HG02759 (cell line): ENCODE measurements around the gene MYRFL.
A peak's percentile ranks its signal among the peaks of the same experiment; 100 is the strongest.

Source experiments
- ATAC-seq: cut with Tn5 transposase; IDR thresholded peaks from one replicate; pipeline ENCODE4 v1.9.1; 2021; ENCODE audit warnings: mild to moderate bottlenecking, moderate library complexity; ENCODE audit not compliant: unreplicated experiment

MYRFL gene

DNA sequence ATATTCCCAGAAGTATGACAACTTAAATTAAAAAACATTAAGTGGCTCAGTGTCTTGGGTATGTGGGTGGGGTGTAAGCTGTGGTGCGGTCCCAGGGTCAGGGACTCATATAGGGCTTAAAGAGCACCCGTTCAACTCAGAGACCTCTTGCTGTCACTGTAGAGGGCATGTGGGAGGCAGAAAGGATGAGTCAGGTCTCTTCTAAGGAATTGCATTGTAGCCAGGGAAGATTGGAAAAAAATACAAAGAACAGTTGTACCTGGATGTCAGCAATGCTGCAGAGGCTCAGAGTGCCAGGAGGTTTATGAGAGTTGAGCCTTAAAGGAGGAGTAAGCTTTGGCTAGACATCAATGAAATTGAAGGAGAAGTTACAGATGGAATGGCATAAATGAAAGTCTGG, 104.1 kb downstream of the MYRFL start:
- ATAC-seq, result no peak

DNA sequence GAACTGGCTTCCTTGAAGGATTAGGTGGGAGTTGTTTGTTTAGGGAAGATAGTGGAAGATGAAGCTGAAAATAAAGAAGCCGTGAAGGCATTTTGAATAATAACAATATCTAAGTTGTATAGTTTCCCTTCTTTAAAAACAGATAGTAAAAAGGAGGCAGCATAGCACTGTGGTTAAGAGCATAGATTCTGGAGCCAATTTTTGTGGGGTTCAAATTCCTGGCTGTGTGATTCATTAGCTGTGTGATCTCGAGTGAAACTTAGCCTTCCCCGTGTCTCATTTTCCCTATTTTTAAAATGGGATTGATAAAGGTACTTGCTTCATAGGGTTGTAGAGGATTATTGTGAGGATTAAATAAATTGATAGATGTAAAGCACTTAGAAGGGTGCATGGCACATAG, 104.5 kb downstream of the MYRFL start:
- no peak for ATAC-seq

DNA sequence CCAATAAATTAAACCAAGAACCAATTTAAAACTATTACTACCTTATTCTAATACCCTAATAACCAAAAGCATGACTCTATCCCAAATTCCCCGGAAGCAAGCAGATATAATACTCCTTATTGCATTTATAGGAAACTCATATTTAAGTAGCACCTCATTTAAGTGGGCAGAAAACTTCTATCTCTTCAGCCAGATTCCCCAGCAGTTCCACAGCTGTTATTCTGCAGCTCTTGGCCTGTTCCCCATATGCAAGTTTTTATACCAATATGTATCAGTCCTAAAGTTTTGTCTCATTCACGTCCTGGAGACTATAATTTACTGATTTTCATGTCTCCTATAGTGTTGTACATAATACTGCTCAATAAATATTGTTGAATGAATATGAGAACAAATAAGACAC, 106.5 kb downstream of the MYRFL start:
- no peak for ATAC-seq

DNA sequence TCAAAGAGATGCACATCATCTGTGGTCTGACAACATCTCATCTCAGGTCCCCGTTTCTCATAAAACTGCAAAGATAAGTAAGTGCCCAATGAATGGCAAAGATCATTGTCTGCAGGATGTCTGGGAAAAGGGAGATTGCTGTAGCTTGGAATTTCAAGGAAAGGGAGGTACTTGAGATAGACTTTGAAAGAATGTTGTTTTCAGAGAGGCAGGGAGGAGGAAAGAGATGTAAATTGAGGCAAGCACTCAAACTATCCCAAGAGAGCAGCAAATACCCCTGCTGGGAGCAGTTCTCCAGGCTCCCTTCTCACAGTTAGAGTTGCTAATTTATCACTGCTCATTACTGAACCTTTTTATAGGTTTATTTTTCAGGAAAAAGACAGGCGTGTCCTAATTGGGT, 107.1 kb downstream of the MYRFL start:
- ATAC-seq, result no peak

DNA sequence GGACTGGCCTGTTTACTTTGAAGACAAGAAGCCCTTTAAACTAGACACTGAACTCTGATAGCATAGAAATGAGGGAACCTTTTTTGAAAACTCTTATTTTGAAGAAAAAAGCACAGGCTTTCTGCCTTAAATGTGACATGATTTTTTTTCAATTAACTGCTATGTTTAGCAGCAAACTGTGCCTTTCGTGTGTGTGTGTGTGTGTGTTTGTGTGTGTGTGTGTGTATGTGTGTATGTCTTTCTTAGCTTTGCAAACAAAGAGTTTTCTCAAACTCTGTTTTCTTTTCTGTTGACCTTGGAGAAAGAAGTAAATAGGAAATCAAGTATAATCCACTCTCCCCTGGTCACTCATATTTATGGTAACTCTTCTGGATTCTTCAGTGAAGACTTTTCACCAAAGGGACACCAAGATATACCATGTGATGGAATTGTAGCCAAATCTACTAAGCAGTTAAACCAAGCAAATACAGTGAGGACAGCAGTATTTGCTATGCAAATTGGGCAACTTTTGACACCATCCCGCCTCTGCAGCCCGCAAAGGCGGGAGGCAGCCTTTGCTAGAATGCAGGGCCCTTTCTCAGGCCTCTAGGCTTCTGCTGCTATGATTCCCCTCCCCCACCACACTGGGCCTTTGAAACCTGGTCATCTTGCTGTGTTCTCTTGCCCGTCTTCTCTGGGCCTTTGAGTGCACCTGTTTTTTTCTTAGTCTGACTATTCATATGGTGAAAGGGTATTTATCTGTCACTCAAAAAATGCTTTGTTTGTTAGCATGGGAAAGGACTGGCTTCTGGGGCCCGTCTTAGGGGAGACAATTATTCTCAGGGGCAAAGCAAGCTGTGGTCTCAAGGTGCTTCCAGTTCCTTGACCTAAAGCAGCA, 107.9 kb downstream of the MYRFL start:
- ATAC-seq, result peak; percentile 69

DNA sequence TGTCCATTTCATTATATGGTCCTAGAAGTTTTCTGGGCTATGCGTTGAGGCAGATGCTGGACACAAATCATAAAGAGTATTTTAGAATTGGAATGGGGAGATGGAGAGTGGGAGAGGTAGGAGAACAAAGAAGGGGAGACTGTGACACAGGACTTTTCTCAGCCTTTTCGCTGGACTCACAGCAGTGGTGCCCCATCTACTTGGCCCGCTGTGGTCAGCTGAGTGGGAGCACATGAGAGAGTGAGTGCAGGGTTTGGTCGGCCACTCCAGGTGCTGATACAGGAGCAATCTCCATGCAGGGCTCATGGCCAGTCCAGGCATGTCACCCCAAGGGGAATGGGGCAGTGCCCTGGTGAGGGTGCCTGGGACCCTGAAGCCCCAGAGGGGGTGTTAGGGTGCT, 109.0 kb downstream of the MYRFL start:
- no peak for ATAC-seq

DNA sequence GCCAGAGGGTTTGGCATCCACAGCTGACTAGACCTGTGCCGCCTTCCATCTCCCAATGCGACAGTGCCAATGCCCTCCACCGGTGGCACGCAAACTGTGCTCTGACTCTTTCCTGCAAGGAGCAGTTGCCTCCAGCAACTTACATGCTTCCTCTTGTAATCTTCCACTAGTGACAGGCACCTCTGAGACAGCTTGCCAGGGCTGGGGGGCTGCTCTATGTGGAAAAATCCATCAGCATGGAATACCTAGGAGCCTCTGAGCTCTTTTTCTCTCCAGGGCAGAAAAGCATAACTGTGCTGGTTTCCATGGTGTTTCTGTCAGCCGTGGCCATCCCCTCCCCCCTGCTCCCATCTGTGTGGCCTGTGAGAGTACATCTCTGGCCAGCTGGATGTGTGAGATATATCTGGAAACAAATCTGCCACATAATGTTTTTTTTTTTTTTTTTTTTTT, 110.6 kb downstream of the MYRFL start:
- ATAC-seq, result no peak

DNA sequence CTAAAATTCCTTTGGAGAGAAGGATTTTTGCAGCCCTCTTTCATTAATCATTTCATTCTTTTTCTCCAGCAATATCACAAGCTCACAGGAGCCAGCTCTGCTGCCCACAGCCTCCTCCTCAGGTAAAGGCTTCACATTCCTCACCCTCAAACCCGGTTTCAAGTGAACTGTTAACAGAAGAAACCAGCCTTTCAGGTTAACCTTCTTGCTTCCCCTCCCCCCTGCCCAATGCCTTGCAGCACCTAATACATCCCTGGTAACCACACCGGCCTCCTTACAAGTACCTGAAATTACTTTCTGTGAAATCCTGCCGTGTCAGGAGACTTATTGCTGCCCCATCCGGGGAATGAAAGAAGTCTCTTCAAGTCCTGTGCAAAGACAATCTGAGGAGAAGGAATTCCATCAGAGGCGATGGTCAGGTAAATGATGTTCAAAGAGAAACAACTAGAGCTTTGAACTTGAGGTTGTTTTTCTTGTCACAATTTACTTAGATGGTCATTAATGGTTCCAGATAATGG, 111.2 kb downstream of the MYRFL start:
- no peak for ATAC-seq

DNA sequence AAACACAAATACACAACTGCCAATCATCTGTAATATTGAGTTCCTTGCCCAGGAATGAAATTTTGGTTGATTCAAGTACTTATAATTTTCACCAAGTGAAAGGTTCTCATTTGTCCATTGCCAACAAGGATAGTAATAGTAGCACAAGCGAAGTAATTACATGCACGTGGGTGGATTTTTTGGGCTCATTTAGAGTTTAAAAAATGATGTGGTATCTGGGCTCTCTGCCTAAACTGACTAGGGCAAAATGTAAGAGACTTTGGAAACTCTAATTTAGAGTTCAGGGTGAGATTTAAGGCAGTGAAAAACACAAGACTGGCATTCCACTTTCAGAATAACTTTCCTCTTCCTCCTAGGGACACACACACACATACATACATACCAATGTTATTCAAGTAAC, 111.7 kb downstream of the MYRFL start:
- no peak for ATAC-seq

DNA sequence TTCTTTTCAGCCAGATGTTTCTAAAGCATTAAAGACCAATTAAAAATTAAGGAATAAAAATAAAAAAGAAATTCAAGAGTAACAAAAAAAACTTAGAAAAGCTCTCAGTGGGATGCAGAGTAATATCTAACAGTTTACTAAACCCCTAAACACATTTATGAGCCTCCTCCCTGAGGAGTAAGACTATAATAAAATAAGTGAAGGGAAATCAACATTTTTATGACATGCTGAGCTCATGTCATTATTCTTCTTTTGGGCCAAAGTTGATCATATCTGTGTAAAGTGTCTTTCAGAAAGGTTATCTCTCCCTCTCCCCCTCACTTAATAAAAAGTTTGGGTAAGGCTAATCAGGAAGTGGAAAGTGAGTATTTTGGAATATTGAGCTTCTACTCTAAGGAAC, 122.1 kb downstream of the MYRFL start:
- ATAC-seq, result no peak

DNA sequence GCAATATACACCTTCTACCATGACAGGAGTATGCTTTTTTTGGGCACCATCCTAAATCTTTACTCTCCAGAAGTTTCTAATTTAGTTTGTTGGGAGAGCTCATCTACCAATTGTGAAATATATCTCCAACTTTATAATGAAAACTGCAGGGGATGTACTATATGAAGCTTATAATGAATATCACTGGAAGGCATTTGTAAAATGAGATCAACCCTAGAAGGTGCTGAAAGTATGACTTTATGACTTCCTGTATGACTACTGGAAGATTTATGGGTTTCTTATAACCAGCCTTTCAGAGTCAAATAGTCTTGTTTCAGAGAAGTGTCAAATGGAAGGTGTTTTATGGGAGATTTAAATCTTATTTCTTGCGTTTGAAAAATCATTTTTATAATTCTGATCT, 122.9 kb downstream of the MYRFL start:
- no peak for ATAC-seq

DNA sequence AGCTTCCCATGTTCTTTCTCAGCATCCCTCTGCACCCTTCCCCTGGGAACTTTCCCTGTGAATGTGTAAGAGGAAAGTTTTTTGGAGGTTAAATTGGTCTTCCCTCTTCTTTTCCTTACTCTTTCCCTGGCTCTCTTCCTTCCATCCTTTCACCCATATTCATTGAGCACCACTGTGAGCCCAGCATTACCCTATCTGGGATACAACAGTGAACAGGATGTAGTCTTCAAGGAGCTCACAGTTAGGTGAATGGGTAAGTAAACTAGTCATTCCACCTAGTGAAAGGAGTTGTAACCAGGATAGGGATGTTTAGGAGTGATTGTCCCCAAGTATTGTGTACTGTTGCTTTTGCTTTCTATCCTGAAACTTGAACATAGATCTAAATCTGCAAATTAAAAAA, 123.8 kb downstream of the MYRFL start:
- ATAC-seq, result no peak

DNA sequence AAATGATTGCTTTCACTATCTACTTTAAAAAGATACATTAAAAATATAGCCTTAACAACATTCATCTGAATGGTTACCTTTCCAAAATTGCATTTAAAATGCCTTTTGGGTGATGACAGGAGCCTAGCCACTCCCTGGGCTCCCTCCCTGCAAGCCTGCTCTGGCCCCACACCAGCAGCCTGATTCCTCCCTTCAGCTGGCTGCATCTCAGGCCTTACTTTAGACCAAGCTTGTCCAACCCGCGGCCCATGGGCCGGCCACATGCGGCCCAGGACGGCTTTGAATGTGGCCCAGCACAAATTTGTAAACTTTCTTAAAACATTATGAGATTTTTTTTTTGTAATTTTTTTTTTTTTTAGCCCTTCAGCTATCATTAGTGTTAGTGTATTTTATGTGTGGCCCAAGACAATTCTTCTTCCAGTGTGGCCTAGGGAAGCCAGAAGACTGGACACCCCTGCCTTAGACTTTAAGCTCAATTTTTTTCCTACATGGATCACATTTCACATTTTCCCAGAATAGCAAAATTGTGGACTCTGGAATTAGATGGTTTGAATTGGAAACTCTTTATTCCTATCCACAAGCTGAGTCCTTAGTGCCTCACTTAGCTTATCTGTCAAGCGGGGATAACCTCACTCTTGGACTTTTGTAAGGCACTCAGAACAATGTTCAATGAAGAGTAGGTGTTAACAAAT, 124.4 kb downstream of the MYRFL start:
- ATAC-seq, result no peak

DNA sequence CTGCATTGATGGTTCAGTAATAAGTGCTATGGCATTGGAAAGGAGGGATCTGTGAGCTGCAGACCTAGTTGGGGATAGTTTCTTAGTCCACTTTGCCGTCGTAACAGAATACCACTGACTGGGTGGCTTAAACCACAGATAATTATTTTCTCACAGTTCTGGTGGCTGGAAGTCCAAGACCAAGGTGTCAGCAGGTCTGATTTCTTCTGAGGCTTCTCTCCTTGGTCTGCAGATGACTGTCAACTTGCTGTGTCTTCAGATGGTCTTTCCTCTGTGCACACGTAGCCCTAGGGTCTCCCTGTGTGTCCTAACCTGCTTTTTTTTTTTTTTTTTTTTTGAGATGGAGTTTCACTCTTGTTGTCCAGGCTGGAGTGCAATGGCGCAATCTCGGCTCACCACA, 126.1 kb downstream of the MYRFL start:
- no peak for ATAC-seq

DNA sequence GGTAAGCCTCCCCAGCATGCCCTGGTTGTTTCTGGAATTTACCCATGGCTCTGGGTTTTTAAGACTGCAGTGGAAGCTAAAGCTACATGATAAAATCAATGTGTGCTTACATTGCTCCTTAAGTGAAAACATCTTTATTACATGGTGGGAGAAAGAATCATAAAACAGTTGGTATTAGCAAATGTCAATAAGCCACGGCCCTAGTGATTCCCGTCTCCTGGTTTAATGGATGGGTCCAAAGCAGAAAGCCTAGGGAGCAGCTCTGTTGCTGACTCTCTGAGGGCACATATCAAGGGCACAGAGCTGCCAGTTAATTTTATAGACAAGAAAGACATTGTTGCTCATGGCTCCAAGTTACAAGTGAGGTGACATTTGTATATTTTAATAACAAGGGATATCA, 127.9 kb downstream of the MYRFL start:
- ATAC-seq, result no peak

DNA sequence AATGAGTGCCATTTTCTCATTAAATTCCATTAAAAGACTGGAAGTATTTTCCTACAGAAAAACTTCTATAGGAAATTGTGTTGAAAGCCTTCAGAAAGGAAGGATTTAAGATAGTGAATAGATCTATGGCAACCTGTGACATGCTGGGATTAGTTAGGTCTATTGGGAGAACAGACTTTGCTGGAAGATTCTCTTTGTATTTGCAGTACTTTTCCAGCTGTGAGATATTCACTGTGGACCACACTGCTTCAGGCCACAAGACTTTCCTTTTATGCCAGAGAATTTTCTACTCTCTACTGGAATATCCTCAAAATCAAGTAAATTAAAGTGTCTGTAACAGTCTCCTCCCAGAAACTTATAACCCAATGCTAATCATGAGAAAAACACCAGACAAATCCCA, 136.2 kb downstream of the MYRFL start:
- ATAC-seq, result no peak

DNA sequence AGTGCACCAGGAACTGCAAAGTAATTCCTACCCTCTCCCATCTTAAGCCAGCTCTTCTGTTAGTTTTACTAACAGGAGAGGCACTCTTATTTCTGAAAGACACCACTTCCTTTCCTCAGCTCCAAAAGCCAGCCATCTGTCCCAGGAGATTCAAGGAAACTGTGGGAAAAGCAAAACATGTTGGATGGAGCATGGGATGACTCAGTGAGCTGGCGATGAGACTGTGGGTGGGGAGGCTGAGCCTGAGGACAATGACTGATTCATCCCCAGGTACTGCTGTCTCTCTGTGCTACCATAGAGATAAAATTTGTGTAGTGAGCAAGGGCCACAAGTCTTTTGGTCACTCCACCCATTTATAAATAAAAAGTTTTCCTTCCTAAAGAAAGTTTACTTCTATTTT, 141.4 kb downstream of the MYRFL start:
- ATAC-seq, result no peak

DNA sequence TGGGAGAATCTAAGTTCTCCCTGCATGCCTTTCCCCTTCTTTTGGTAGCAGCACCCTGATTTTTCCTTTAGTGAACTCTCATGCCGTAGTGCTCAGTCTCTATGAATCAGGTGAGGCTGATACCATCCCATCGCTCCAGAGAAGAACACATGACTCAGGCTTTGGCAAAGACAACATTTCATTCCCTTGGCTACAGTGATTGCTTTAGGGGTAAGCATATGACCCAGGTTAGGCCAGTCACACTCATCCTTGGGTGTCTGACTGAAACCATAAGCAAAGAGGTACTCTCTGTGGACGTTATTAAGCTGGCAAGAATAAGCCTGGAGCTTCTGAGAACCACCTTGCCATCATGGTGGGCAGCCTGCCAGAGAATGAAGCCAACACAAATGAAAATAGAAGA, 141.8 kb downstream of the MYRFL start:
- no peak for ATAC-seq

DNA sequence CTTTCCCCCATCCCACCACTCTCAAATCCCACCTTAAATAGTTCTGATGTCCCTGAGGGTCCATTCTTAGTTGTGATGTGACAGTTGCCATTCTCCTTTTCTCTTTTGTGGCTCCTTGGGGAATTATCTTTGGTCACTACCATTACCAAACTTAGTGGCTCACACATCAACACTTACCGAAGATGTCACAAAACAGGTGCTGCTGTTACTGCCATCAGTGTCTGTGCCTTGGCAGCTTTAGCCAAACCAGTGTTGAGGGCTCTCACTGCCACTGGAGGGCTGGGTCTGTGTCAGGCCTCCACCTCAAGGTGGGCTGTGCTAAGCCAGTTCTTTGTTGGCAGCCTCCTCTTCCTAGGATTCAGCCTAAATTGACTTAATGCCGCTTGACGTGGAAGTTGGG, 144.0 kb downstream of the MYRFL start:
- no peak for ATAC-seq

DNA sequence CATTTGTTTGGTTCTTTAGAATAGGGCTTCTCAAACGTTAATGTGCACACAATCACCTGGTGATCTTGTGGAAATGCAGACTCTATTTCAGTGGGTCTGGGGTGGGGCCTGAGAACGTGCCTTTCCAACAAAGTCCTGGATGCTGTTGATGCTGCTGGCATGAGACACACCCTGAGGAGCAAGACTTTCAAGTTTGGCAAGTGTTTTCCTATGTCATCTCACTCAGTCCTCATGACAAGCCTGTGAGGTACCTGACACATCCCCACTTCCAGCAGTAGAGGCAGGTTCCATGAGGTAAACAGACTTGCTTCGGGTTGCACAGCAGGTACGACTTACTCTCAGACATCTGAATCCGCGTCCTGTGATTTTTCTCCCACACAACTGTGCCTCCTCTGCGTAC, 147.1 kb downstream of the MYRFL start:
- ATAC-seq, result no peak

DNA sequence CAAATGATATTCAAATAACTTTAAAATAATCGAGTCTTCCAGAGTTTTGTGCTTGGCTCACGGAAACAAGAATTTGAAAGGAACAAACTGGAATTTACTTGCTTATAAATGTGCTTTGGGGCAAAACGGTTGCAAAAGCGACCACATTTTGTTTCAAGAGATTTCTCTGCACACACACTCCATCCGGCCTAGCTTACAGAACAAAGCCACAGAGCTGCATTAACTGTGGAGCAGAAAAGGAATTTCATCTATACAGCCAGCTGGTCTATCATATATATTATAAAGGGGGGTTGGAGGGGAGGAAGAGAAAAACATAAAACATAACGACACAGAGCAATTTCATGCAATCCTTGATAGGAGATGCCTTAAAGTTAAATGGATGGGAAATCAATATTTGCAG, 153.0 kb downstream of the MYRFL start:
- no peak for ATAC-seq

DNA sequence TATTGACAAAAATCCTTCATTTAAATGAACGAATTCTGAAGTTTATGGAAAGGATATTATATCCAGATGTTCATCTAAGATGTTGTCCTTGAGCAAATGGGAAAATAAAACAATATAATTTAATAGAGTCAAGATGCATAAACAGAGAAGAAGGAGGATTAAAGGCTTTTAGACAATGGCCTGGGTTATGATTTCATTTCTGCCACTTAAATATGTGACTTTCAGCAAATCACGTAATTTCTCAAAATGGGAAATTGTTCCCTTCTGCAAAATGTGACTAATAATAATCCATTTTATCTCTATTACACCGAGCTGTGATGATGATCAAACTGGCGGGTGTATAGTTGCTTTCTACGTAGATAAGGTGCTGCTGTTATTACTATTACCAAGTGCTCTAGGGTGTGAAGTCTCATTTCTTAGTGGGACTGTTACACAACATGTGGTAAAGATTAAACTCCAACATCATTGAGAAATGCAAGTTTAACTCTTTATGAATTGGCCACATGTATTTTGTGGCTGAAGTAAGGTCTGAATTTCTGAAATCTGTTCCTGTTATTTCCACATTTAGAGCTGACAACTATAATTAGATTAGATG, 157.0 kb downstream of the MYRFL start:
- ATAC-seq, result no peak
